Stimulated activated CD4-positive, alpha-beta T cell treated with anti-CD3 and anti-CD28 coated beads, TNF-alpha, amount 100 ng/mL, for 1 hour (primary cell): ENCODE data around the gene ACOX3.
"Not testable (repeated sequence)": the region's sequence is repeated elsewhere in the genome, so short reads cannot be mapped to it uniquely, and the experiment has no call there.

Experiments
- DNase-seq, 3 donors: peaks; one replicate each; pipeline ENCODE4 v3.0.0-alpha.2; 2020; ENCODE audit warnings: low read depth in 3 of 3, low spot score in 1 of 3

Gene ACOX3

DNA sequence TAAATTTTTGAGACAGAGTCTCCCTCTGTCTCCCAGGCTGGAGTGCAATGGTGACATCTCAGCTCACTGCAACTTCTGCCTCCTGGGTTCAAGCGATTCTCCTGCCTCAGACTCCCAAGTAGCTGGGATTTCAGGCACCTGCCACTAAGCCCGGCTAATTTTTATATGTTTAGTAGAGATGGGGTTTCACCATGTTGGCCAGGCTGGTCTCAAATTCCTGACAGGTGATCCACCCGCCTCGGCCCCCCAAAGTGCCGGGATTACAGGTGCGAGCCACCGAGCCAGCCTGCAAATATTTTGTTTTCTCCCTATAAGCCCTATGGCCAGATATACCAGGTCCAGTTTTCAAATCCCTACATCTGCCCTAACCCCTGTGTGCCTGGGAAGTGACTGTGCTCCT is 99.2 kb downstream of the ACOX3 start:
- DNase-seq: not testable (repeated sequence)

DNA sequence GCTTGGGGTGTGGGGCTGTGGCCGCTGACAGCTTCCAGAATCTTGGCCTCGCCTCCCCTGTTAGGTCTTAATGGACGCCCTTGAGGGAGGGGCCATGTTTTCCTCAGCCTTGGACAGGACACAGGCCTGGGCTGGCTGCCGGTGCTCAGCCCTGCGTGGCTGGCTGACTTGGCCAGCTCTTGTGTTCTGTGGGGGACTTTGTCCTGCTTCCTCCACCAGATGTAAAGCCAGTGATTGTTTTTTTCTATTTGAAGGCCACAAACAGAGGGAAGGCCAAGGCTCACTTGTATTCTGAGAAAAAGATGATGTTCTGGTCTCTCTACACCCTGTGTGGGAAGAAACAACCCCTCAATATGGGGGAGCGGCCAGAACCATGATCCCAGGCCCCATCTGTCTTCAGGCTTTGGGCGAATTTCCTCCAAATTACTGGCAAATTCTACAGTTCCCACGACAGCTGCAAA is 99.7 kb downstream of the ACOX3 start:
- DNase-seq: no peak

GRCh38 chr4:8338351-8338961 is 102.1 kb downstream of the ACOX3 start:
- DNase-seq: no peak

DNA sequence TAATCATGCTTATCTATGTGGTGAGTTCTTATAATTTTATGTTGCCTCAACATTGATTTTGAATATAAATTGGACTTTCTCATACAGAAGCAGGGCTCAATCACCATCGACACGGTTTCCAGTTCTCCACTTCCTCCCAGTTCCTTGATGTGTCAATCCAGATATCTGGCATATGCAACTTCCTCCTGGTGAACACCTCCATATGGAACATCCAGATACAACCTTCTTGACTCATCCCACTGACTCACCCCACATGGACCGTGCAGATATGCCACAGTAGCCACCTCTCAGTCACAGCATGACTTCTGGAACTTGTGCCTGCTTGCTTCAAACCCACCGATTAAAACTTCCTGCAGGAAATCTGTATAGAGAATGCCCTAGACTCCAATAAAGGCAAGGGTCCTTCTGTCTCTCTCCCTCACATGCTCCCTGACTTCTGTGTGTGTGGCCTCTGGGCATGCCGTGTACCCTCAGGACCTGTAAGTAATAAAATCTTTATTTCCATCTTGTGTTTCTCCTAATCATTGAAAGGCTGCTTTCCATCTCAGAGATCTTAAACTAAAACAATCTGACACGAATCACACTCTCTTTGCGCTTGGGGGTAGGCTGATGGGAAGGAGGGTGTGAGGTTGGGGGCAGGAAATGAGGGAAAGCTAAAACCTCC is 104.0 kb downstream of the ACOX3 start:
- no peak for DNase-seq

DNA sequence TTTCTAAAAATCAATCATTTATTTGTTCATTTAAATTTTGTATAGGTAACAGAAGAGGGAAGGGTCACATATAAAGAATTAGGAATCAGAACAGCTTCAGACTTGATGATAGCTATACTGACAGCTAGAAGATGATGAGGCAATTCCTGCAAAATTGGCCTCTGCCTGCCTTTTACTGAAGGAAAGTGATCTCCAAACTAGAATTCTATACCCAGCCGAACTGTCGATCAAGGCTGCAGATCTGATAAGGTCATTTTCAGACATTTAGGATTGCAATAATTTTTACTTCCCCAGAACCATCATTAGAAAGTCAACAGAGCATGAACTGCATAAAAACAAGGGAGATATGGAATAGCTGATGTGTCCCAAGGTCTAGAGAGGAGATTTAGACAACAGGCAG is 104.7 kb downstream of the ACOX3 start:
- DNase-seq: no peak

DNA sequence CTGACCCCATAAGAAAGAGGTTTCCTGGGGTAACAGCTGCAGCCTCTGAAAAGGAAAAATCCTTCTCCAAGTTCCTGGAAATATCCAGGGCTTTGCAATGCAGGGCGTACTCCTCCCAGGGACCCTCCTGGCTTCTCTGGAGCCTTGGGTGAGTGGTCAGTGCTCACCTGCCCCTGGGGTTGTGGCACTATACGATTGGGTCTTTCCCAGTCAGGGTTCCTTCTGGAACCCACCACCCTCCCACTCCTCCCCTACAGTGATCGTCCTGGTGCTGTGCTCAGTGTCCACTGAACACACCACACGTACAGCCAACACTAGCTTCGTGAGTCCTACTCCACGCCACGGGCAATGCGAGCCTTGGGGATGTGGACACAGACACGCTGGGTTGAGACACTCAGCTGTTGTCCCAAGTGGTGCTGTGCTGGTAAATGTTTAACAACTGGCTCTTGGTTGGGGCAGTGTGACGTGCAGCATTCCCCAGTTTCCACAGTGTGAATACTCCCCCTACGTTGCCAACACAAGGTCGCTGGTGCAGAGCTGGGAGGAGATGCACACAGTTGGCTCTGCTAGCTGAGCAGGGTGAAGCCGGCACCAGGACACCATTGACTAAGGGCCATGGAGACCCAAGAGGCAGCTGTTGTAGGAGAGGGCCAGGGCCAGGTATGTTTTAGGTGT is 105.6 kb downstream of the ACOX3 start:
- no peak for DNase-seq

DNA sequence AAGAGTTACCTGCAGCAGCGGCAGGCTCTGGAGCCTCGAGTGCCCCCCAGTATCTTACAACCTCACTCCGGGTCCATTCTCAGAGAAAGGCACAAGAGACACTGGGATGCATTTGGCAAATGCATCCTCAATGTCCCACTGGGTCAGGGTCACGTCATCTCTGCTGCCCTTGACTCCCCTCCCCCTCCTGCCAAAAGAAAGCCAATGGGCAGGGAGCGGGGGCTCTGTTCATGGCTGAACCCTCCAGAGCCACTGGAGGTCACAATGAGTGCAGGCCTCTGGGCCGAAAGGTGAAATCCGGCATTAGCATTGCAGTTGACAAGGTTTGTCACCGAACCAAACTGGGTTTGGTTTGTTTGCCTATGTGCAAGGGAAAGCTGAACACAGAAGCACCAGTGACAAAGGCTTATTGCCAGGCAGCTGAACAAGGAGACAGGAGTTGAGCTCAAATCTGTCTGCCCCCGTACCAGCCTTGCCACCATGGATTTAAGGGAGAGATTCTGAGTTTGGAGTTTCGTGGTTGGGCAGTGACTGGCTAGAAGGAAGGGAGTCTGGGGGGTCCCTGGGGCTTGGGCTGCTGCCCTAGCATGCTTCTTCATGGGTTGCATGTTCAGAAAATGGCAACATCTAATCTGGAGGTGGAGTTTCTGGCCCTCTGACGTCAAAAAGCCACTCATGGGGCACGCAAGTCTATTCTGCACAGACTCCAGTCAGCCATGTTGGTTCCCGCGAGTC is 106.6 kb downstream of the ACOX3 start:
- no peak for DNase-seq

DNA sequence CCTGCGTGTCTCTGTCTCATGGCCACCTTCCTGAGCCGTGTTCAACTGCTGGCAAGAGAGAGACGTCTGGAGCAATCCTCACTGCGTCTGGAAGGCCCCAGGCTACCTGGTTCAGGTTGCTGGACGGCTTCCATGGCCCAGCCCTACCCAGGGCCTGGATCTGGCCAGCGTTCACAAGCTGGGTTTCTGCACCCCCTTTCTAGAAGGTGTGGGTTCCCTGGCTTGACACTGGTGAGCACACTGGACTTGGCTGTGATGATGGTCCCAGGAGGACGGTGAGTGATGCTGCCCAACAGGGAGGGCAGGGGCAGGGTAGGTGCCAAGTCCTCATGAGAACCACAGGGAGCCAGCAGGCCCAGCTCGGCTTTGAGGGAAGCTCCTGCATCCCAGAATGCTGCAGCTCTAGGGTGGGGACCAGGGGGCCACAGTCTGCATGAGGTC is 107.6 kb downstream of the ACOX3 start:
- no peak for DNase-seq

GRCh38 chr4:8332038-8332857 is 108.3 kb downstream of the ACOX3 start:
- no peak for DNase-seq

- no peak for DNase-seq
Observed at GRCh38 chr4:8331575-8331955, 109.0 kb downstream of the ACOX3 start.

DNA sequence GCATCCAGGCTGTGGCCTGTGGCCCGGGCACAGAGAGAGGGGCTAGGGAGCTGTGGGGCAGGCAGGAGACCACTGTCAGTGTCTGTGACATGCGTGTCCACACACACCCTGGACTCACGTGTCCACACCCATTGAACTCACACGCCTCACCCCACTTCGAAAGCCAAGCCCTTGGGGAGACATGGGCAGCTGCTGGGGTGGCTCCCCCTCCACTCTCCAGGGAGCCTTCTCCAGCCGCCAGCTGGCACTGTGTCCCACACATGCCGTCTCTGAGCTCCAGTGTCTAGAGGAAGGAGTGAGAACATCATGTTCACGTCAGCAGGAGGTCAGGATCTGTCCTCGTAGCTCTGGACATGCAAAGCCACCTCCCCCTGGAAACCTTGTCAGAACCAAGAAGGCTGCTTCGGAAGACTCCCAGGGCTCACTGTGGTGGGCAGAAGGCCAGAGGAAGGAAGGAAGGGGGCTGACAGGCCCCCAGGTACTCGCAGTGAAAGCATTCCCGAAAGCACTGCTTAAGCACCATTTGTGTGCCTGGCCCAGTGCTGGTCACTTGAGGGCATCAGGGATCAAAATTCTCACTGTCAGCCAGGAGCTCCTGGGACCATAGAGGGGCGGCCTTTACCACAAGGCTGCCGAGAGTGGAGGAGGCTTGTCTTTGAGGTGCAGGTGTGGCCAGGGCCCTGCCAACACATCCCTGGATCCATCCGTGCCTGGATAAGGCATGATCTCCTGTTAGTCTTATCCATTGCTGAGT is 109.5 kb downstream of the ACOX3 start:
- no peak for DNase-seq

DNA sequence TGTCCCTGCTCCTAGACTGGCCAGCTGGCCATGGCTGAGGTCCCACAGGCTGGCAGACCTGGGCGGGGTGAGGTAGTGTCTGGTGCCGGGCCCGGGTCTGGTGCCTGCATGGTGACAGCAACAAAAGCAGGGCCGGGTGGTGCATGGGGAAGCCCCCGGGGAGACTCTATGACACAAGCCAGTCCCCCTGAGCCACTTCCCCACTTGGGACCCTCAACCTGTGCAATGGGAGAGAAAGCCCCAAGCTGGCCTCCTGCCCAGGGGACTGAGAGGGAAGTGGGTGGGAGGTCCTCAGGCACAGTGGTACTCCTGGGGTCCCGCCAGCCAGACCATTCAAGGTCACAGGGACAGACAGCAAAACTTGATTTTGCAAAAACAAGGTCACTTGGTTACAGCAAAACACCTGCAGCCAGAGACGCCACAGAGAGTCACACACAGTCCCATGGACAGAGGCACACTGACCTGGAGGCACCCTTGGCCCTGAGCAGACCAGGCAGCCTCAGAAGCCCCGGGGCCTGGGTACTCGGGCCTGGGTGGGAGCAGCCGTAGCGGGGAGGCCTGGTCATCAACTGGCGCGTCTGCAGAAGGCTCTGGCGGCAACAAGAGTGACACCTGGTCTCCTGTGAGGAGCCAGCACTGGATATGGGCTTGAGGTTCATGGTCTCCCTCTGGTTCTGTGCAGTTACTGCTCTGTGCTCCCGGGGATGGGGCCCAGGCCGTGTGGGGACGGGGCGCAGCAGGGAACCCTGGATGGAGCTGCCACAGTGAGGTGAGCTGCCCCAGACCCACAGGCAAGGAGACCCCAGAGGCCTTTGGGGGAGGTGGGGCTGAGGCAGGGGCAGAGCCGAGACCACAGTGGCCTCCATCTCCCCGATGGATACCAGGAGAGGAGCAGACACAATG is 110.4 kb downstream of the ACOX3 start:
- no peak for DNase-seq

GRCh38 chr4:8329560-8329858 is 111.0 kb downstream of the ACOX3 start:
- no peak for DNase-seq

- DNase-seq: no peak
Observed at GRCh38 chr4:8328866-8329559, 111.5 kb downstream of the ACOX3 start.

DNA sequence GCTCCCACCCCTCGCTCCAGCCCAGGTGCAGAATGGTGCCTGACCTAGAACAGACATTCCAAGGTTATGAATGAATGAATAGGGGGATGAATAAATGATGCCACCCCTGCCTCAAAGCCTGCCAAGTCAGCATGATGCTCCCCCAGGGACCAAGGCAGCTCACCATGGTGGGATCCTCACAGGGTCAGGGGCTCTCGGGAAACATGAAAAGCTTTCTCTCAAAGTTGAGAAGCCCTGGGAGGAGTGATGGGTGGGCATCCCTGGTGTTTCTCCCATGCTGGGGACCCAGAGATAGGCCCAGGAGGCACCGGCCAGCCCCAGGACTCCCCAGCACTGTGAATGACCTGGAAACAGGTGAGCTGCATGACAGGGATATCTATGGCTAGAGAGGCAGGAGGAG is 112.1 kb downstream of the ACOX3 start:
- no peak for DNase-seq

GRCh38 chr4:8326206-8326605 is 114.3 kb downstream of the ACOX3 start:
- no peak for DNase-seq

DNA sequence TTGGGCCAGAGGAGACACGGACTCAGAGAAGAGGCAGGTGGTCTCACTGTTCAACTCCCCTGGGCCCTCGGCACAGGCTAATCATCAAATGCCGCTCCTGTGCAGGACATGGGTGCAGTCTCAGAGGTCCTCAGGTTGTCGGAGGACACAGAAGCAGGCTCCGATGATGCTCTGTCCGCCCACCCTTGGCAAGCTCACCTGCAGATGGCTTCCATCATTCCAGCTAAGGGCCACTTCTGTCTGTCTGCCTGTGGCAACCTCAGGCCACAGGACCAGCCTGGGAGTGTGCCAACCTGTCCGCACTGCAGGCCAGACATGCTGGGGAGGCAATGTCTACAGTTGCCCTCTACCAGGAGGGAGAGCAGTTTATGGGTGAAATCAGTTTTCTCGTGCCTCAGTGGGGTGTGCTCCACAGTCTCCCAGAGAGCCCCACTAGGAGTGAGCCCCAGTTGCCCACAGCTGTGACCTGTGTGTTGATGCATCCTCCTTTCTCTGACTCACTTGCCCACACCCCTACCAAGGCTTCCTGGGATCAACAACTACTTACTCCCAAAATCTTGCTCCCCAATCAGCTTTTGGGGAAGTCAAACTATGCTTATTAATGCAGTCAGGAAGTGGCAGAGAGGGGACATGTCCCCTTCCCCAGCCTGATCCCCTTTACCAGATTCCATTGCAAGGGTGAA is 115.1 kb downstream of the ACOX3 start:
- no peak for DNase-seq

GRCh38 chr4:8324640-8325239 is 115.8 kb downstream of the ACOX3 start:
- DNase-seq: no peak
